ENCODE results near the gene AGPAT3.
A peak's percentile ranks its signal among the peaks of the same experiment; 100 is the strongest.

The AGPAT3 gene

GRCh38 chr21:44000360-44000759 is 135.3 kb downstream of the AGPAT3 start:
- no peak for DNase-seq (ENCODE audit: low spot score)

- no peak for DNase-seq (ENCODE audit: low spot score)
Measured at GRCh38 chr21:44002511-44002910, 137.5 kb downstream of the AGPAT3 start.

GRCh38 chr21:44003307-44003966 is 138.4 kb downstream of the AGPAT3 start:
- no peak for DNase-seq (ENCODE audit: low spot score)

GRCh38 chr21:44005071-44005470 is 140.0 kb downstream of the AGPAT3 start:
- DNase-seq (ENCODE audit: low spot score): no peak

- no peak for DNase-seq (ENCODE audit: low spot score)
Measured at GRCh38 chr21:44005593-44005992, 140.6 kb downstream of the AGPAT3 start.

- peak; percentile 79 for DNase-seq (ENCODE audit: low spot score)
Measured at GRCh38 chr21:44006017-44006619, 141.1 kb downstream of the AGPAT3 start.

GRCh38 chr21:44006656-44007055 is 141.6 kb downstream of the AGPAT3 start:
- DNase-seq (ENCODE audit: low spot score): no peak

GRCh38 chr21:44010429-44010828 is 145.4 kb downstream of the AGPAT3 start:
- DNase-seq (ENCODE audit: low spot score): no peak

- no peak for DNase-seq (ENCODE audit: low spot score)
Measured at GRCh38 chr21:44011123-44011522, 146.1 kb downstream of the AGPAT3 start.

- DNase-seq (ENCODE audit: low spot score): peak; percentile 68
Measured at GRCh38 chr21:44011579-44012473, 146.8 kb downstream of the AGPAT3 start, which contains the start of gene TRAPPC10. Gene TRAPPC10 (plus strand): TSS chr21:44012309. CDS start chr21:44012494, 185 bp downstream.

GRCh38 chr21:44012474-44013379 is 147.7 kb downstream of the AGPAT3 start:
- no peak for DNase-seq (ENCODE audit: low spot score)

GRCh38 chr21:44013380-44014088 is 148.5 kb downstream of the AGPAT3 start:
- DNase-seq (ENCODE audit: low spot score): no peak

GRCh38 chr21:44017601-44018000 is 152.6 kb downstream of the AGPAT3 start:
- no peak for DNase-seq (ENCODE audit: low spot score)

GRCh38 chr21:44018127-44018526 is 153.1 kb downstream of the AGPAT3 start:
- DNase-seq (ENCODE audit: low spot score): no peak

GRCh38 chr21:44018813-44019567 is 154.0 kb downstream of the AGPAT3 start:
- DNase-seq (ENCODE audit: low spot score): no peak

- no peak for DNase-seq (ENCODE audit: low spot score)
Measured at GRCh38 chr21:44019568-44019958, 154.5 kb downstream of the AGPAT3 start.

- DNase-seq (ENCODE audit: low spot score): no peak
Measured at GRCh38 chr21:44020551-44020950, 155.5 kb downstream of the AGPAT3 start.

- no peak for DNase-seq (ENCODE audit: low spot score)
Measured at GRCh38 chr21:44021064-44021463, 156.0 kb downstream of the AGPAT3 start.

- DNase-seq (ENCODE audit: low spot score): no peak
Measured at GRCh38 chr21:44024257-44024656, 159.2 kb downstream of the AGPAT3 start.

GRCh38 chr21:44024887-44025353 is 159.9 kb downstream of the AGPAT3 start:
- no peak for DNase-seq (ENCODE audit: low spot score)

Measured in COLO829 (cell line).